ENCODE results near the gene RUNX2.

Gene RUNX2

GRCh38 chr6:45574014-45574461, 245.9 kb downstream of the RUNX2 start:
- DNase-seq (ENCODE audit: insufficient read length, low spot score), result no peak
- no peak for FAIRE-seq

- DNase-seq (ENCODE audit: insufficient read length, low spot score) (no peak), FAIRE-seq (peak; percentile 40)
These were observed 246.8 kb downstream of the RUNX2 start for GRCh38 chr6:45574885-45575284.

GRCh38 chr6:45576648-45577624, 248.8 kb downstream of the RUNX2 start:
- no peak for DNase-seq (ENCODE audit: insufficient read length, low spot score)
- peak; percentile 79 for FAIRE-seq

- no peak for DNase-seq (ENCODE audit: insufficient read length, low spot score)
- FAIRE-seq, result no peak
These were observed 249.8 kb downstream of the RUNX2 start for GRCh38 chr6:45577836-45578504.

GRCh38 chr6:45584127-45584526, 256.0 kb downstream of the RUNX2 start:
- peak; percentile 28 for FAIRE-seq
- no peak for DNase-seq (ENCODE audit: insufficient read length, low spot score)

- FAIRE-seq (no peak), DNase-seq (ENCODE audit: insufficient read length, low spot score) (no peak)
These were observed 258.4 kb downstream of the RUNX2 start for GRCh38 chr6:45586216-45587171.

- no peak for FAIRE-seq
These were observed 259.3 kb downstream of the RUNX2 start for GRCh38 chr6:45587229-45588060.

GRCh38 chr6:45589367-45589766, 261.2 kb downstream of the RUNX2 start:
- no peak for DNase-seq (ENCODE audit: insufficient read length, low spot score)
- FAIRE-seq, result no peak

More at GRCh38 chr6:45587229-45588060, 259.3 kb downstream of the RUNX2 start:
- DNase-seq (ENCODE audit: insufficient read length, low spot score), result no peak

GRCh38 chr6:45590226-45590625, 262.1 kb downstream of the RUNX2 start:
- DNase-seq (ENCODE audit: insufficient read length, low spot score), result peak; percentile 63

GRCh38 chr6:45590696-45591184, 262.6 kb downstream of the RUNX2 start:
- peak; percentile 49 for DNase-seq (ENCODE audit: insufficient read length, low spot score)
- FAIRE-seq, result peak; percentile 60

More at GRCh38 chr6:45590226-45590625, 262.1 kb downstream of the RUNX2 start:
- FAIRE-seq, result peak; percentile 77

- DNase-seq (ENCODE audit: insufficient read length, low spot score) (no peak), FAIRE-seq (no peak)
These were observed 263.2 kb downstream of the RUNX2 start for GRCh38 chr6:45591306-45591705.

- FAIRE-seq (no peak), DNase-seq (ENCODE audit: insufficient read length, low spot score) (no peak)
These were observed 263.8 kb downstream of the RUNX2 start for GRCh38 chr6:45591890-45592289.

GRCh38 chr6:45592991-45593390, 264.9 kb downstream of the RUNX2 start:
- DNase-seq (ENCODE audit: insufficient read length, low spot score) (no peak), FAIRE-seq (no peak)

- FAIRE-seq, result no peak
- no peak for DNase-seq (ENCODE audit: insufficient read length, low spot score)
These were observed 267.1 kb downstream of the RUNX2 start for GRCh38 chr6:45595010-45595851.

GRCh38 chr6:45597424-45597823, 269.3 kb downstream of the RUNX2 start:
- FAIRE-seq, result no peak

GRCh38 chr6:45599053-45599452, 270.9 kb downstream of the RUNX2 start:
- DNase-seq (ENCODE audit: insufficient read length, low spot score), result no peak

More at GRCh38 chr6:45597424-45597823, 269.3 kb downstream of the RUNX2 start:
- no peak for DNase-seq (ENCODE audit: insufficient read length, low spot score)

GRCh38 chr6:45605971-45606370, 277.8 kb downstream of the RUNX2 start:
- no peak for DNase-seq (ENCODE audit: insufficient read length, low spot score)
- FAIRE-seq, result no peak

More at GRCh38 chr6:45599053-45599452, 270.9 kb downstream of the RUNX2 start:
- FAIRE-seq, result peak; percentile 44

GRCh38 chr6:45606831-45607400, 278.8 kb downstream of the RUNX2 start:
- no peak for DNase-seq (ENCODE audit: insufficient read length, low spot score)
- no peak for FAIRE-seq
